Lower leg skin (tissue), 4 donors: ENCODE measurements around the gene AFDN. TPM values are rescaled to one million over a fixed set of nuclear protein-coding genes. Genes with fewer than 3 reads are reported as not detected.

Source experiments
- DNase-seq, 2 donors: peaks; one replicate each; pipeline ENCODE4 v3.0.0-alpha.2; 2019; ENCODE audit warnings: low spot score in 2 of 2
- H3K4me3 ChIP-seq: fragments of 200-600 bp; sonication (generic); 2 replicates; pipeline ENCODE4 v1.5.1; 2017; ENCODE audit warnings: mild to moderate bottlenecking, low read depth; ENCODE audit not compliant: poor library complexity, severe bottlenecking
- CTCF ChIP-seq, 3 donors: fragments of 450-650 bp; IDR thresholded peaks; one replicate each; pipeline ENCODE4 v1.5.1; 2016; ENCODE audit warnings: antibody characterized with exemption in 3 of 3, mild to moderate bottlenecking in 3 of 3, moderate library complexity in 2 of 3
- POLR2A ChIP-seq, 2 donors: fragments of 450-650 bp; IDR thresholded peaks; one replicate each; pipeline ENCODE4 v1.6.1; 2016 to 2017; ENCODE audit warnings: antibody characterized with exemption in 2 of 2, mild to moderate bottlenecking in 1 of 2, moderate library complexity in 1 of 2
- WGBS, 2 donors: methylation state at CpG; one replicate each; pipeline ENCODE4 v1.1.5; 2018; 5-methylcytosine and 5-hydroxymethylcytosine counted together
- intact Hi-C: fragments of 100-400 bp; cut with DNase I; formaldehyde crosslinking; loops from one replicate; pipeline ENCODE4 v1.15.0; 2023; ENCODE audit warnings: low total_unique reads
- total RNA-seq, 4 donors: library from RNA; depleted of rRNA; stranded (reverse); fragments of >200 nt; gene quantifications; one replicate each; pipeline ENCODE4 v1.1.0, GENCODE V29; 2016

The AFDN gene
- total RNA-seq, 4 donors from 2014 or later, result 137 to 213 (median 168) TPM

- TF ChIP-seq CTCF (IDR thresholded peaks at IDR 0.05) (no peak), POLR2A (IDR thresholded peaks at IDR 0.05) (no peak)
- intact Hi-C loops, result no loop called here
- WGBS, 2 donors, result 79 to 89% methylated on average over 3 of the region's 3 CpGs
- DNase-seq, result no peak
- no peak overlapping the region for H3K4me3 ChIP-seq
Observed at GRCh38 chr6:167894965-167895364, 68.3 kb downstream of the AFDN start.

DNA sequence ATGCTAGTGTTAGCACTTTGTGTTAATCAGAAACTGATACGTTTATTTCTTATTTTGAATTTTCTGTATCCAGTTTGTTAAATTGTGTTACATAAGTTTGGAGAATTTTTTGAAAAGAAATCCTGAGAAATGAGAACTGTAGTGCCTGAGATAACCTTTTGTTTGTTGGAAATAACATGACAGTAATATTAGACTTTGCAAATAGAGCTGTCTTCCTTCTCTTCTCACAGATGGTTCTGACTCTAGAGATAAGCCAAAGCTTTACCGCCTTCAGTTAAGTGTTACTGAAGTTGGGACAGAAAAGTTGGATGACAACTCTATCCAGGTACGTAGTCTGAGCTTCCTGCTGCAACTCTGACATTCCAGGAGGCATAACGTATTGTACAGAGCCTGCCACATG, 69.9 kb downstream of the AFDN start:
- WGBS, 2 donors, result 89% methylated on average over 4 of the region's 4 CpGs
- DNase-seq, result no peak
- intact Hi-C loops, result no loop called here
- TF ChIP-seq CTCF (IDR thresholded peaks at IDR 0.05) (no peak), POLR2A (IDR thresholded peaks at IDR 0.05) (no peak)
- H3K4me3 ChIP-seq, result no peak overlapping the region

DNA sequence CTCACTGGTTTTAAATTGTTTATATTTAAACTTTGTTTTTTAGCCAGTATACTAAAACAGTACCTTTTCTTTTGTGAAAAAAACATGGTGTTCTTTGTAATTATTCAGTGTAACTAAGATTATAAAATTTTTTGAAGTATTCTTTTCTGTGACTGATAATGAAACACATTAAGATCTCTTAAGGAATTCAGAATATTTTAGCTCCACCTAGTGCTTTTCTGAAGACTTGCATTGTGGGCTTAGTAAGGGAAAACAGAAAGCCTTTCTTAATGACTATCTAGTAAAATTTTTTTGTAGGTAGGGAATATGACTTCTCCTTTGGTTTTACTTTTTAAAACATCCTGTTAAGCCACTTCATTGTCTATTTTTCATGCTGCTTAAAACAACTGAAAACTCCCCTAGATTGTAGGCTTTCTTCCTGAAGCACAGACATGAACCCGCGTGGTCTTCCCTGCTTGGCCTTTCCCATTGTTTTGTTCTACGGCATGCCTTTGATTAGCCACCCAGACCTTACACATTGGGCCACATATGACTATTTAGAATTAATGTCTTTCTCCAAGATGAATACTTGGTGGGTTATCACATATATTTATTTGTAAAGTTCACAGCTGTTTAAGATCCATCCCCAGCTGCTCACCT, 72.1 kb downstream of the AFDN start:
- no peak overlapping the region for H3K4me3 ChIP-seq
- WGBS, 2 donors, result 86% methylated on average over 3 of the region's 3 CpGs
- DNase-seq, result no peak
- intact Hi-C loops, result no loop called here
- no peak for TF ChIP-seq POLR2A (IDR thresholded peaks at IDR 0.05)
- peak in 1 of 3 donors; percentile 64 for TF ChIP-seq CTCF (IDR thresholded peaks at IDR 0.05)

DNA sequence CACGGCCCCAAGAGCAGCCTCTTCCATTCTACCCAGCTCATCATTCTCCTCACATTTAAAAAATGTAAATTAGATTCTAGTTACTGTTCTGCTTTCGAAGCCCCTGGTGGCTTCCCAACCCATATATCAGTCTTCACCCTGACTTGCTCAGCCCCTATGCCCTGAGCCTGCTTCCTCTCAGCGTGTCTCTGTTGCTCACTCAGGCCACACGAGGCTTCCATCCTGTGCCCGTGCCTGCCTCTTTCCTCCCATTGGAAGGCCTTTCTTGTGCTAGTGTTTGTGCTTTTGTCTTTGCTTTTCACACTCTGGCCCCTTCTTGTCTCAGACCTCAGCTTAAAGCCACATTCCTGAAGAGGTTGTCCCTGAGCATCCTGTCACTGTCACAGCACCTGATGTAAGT, 78.1 kb downstream of the AFDN start:
- WGBS, 2 donors, result 85 to 89% methylated on average over 5 of the region's 5 CpGs
- intact Hi-C loops, result no loop called here

DNA sequence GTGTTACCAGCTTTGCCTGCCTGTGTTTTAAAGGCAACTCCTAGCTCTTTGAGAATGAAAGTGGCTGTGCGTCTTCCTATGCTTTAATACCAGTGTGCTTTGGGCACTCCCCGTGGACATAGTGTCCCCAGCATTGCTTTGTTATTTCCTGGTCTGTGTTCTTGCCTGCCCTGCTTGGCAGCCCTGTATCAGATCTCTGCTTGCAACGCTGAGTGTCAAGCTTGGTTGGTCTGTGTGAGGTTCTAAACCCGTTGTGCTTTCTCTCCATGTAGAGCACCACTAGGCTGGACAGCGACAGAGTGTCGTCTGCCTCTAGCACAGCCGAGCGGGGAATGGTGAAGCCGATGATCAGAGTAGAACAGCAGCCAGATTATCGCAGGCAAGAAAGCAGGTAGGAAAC, 80.2 kb downstream of the AFDN start:
- H3K4me3 ChIP-seq, result no peak overlapping the region
- 59 to 65% methylated on average over 10 of the region's 10 CpGs for WGBS, 2 donors
- intact Hi-C loops, result no loop called here
- TF ChIP-seq CTCF (IDR thresholded peaks at IDR 0.05), result no peak
- TF ChIP-seq POLR2A (IDR thresholded peaks at IDR 0.05), result no peak
- peak in 1 of 2 donors; percentile 35 for DNase-seq

More for the DNA sequence above, 78.1 kb downstream of the AFDN start:
- no peak overlapping the region for H3K4me3 ChIP-seq
- no peak for DNase-seq
- TF ChIP-seq CTCF (IDR thresholded peaks at IDR 0.05), result no peak
- no peak for TF ChIP-seq POLR2A (IDR thresholded peaks at IDR 0.05)
